H1 (cell line): ENCODE results near the gene SLC25A38. TPM values are rescaled to one million over a fixed set of nuclear protein-coding genes. Genes with fewer than 3 reads are reported as not detected.
A peak's percentile ranks its signal among the peaks of the same experiment; 100 is the strongest.

ENCODE experiments used
- CTCF ChIA-PET: fragments of 300-600 bp; sonication (Branson Sonifier 250); formaldehyde crosslinking; loops from one replicate; lab custom pipeline; 2021; ENCODE audit not compliant: partially characterized antibody; lab: Charles Lee
- POLR2A ChIA-PET: fragments of 300-600 bp; sonication (Branson Sonifier 250); formaldehyde crosslinking; loops from one replicate; lab custom pipeline; 2021; ENCODE audit warnings: inconsistent platforms; ENCODE audit not compliant: partially characterized antibody; lab: Charles Lee
- DNase-seq, 2 experiments: peaks; one replicate each; pipeline versions ENCODE4 v3.0.0 to v3.0.0-alpha.2; 2010 to 2022; ENCODE audit warnings: low spot score in 2 of 2, low read depth in 1 of 2, mixed read lengths in 1 of 2
- FAIRE-seq: peaks from 2 replicates; lab custom pipeline; 2011; peaks lifted over from hg19 to GRCh38; lab: Jason Lieb, UNC
- H2AFZ ChIP-seq: 2 replicates; pipeline ENCODE4 v1.8.1; 2012; ENCODE audit warnings: low read length, inconsistent platforms
- H2AK5ac ChIP-seq: 2 replicates; pipeline ENCODE4 v1.6.1; 2013; ENCODE audit warnings: low read depth, low read length
- H2BK120ac ChIP-seq: replicated peaks from 2 replicates; pipeline ENCODE3; 2013; ENCODE audit warnings: low read depth, low read length, inconsistent platforms
- H2BK12ac ChIP-seq: 2 replicates; pipeline ENCODE4 v1.6.1; 2013; ENCODE audit warnings: low read depth, low read length
- H2BK15ac ChIP-seq: 2 replicates; pipeline ENCODE4 v1.6.1; 2013; ENCODE audit warnings: low read length
- H2BK20ac ChIP-seq: 2 replicates; pipeline ENCODE4 v1.6.1; 2013; ENCODE audit warnings: low read length
- H2BK5ac ChIP-seq: 2 replicates; pipeline ENCODE4 v1.6.1; 2013; ENCODE audit warnings: low read depth, low read length
- H3K14ac ChIP-seq: 2 replicates; pipeline ENCODE4 v1.6.1; 2013; ENCODE audit warnings: inconsistent platforms; ENCODE audit not compliant: insufficient read length
- H3K18ac ChIP-seq: 2 replicates; pipeline ENCODE4 v1.6.1; 2013; ENCODE audit warnings: low read length; ENCODE audit errors: extremely low read depth
- H3K23ac ChIP-seq: 2 replicates; pipeline ENCODE4 v1.6.1; 2013; ENCODE audit warnings: inconsistent platforms; ENCODE audit not compliant: insufficient read length
- H3K23me2 ChIP-seq: 2 replicates; pipeline ENCODE4 v1.6.1; 2013; ENCODE audit warnings: low read depth, low read length
- H3K27ac ChIP-seq: 2 replicates; pipeline ENCODE4 v1.6.1; 2011; ENCODE audit warnings: low read depth, low read length, inconsistent platforms
- H3K27me3 ChIP-seq, 4 experiments: replicated peaks in 1 of 4; 1 replicate in 1 of 4; 2 replicates in 3 of 4; pipeline versions ENCODE4 v1.6.1 to v1.8.1; 2011 to 2013; ENCODE audit warnings: low read length in 3 of 4, mild to moderate bottlenecking in 3 of 4, inconsistent platforms in 2 of 4, mixed read lengths in 2 of 4, moderate library complexity in 1 of 4; ENCODE audit not compliant: control insufficient read depth in 3 of 4, insufficient read depth in 3 of 4; ENCODE audit errors: extremely low read depth in 1 of 4
- H3K36me3 ChIP-seq, 4 experiments: 2 replicates each; pipeline versions ENCODE4 v1.6.1 to v1.8.1; 2011 to 2013; ENCODE audit warnings: mild to moderate bottlenecking in 4 of 4, low read length in 3 of 4, moderate library complexity in 2 of 4, control low read depth in 1 of 4, inconsistent platforms in 1 of 4; ENCODE audit not compliant: insufficient read depth in 4 of 4, control insufficient read depth in 2 of 4
- H3K4ac ChIP-seq: replicated peaks from 2 replicates; pipeline ENCODE3; 2013; ENCODE audit warnings: low read length, low read depth, mixed read lengths, inconsistent platforms; ENCODE audit not compliant: insufficient read length
- H3K4me1 ChIP-seq, 4 experiments: replicated peaks in 1 of 4; 1 replicate in 1 of 4; 2 replicates in 3 of 4; pipeline versions ENCODE4 v1.6.1 to v1.8.1; 2011 to 2013; ENCODE audit warnings: low read length in 3 of 4, inconsistent platforms in 2 of 4, mixed read lengths in 1 of 4; ENCODE audit not compliant: insufficient read depth in 4 of 4, control insufficient read depth in 3 of 4
- H3K4me2 ChIP-seq, 2 experiments: 2 replicates each; pipeline versions ENCODE4 v1.6.1 to v1.8.1; 2011 to 2013; ENCODE audit warnings: low read depth in 2 of 2, low read length in 2 of 2, control low read depth in 1 of 2, inconsistent platforms in 1 of 2, mild to moderate bottlenecking in 1 of 2; ENCODE audit not compliant: insufficient read depth in 1 of 2
- H3K4me3 ChIP-seq, 4 experiments: fragments of 200-600, 300-600 bp in 1 of 4; sonication (generic), shearing (Covaris generic), sonication (Bioruptor Twin) in 1 of 4; 2 replicates each; pipeline versions ENCODE4 v1.5.1 to v1.8.1; 2011 to 2016; ENCODE audit warnings: low read length in 4 of 4, low read depth in 3 of 4, control low read depth in 2 of 4, inconsistent platforms in 2 of 4, mild to moderate bottlenecking in 2 of 4, mixed read lengths in 1 of 4, moderate library complexity in 1 of 4; ENCODE audit not compliant: insufficient read depth in 2 of 4; ENCODE audit errors: extremely low read depth in 1 of 4
- H3K56ac ChIP-seq: replicated peaks from 2 replicates; pipeline ENCODE3; 2013; ENCODE audit warnings: low read depth, mild to moderate bottlenecking, mixed read lengths, low read length, inconsistent platforms; ENCODE audit not compliant: insufficient read length
- H3K79me1 ChIP-seq: 2 replicates; pipeline ENCODE4 v1.6.1; 2013; ENCODE audit warnings: low read depth, low read length, control low read depth
- H3K79me2 ChIP-seq, 2 experiments: 2 replicates each; pipeline versions ENCODE4 v1.6.1 to v1.8.1; 2012 to 2013; ENCODE audit warnings: low read length in 2 of 2, mild to moderate bottlenecking in 2 of 2, inconsistent platforms in 1 of 2; ENCODE audit not compliant: insufficient read depth in 2 of 2, control insufficient read depth in 1 of 2
- H3K9ac ChIP-seq, 4 experiments: replicated peaks in 1 of 4; 1 replicate in 1 of 4; 2 replicates in 3 of 4; pipeline versions ENCODE4 v1.6.1 to v1.8.1; 2011 to 2013; ENCODE audit warnings: low read depth in 3 of 4, low read length in 3 of 4, control low read depth in 2 of 4, mild to moderate bottlenecking in 2 of 4, moderate library complexity in 2 of 4, inconsistent platforms in 1 of 4; ENCODE audit errors: extremely low read depth in 1 of 4
- H3K9me3 ChIP-seq, 2 experiments: 2 replicates each; pipeline versions ENCODE4 v1.6.1 to v1.8.1; 2012 to 2013; ENCODE audit warnings: mild to moderate bottlenecking in 2 of 2, moderate library complexity in 2 of 2, control low read depth in 1 of 2, inconsistent platforms in 1 of 2, low read depth in 1 of 2, low read length in 1 of 2, mixed read lengths in 1 of 2; ENCODE audit not compliant: insufficient read depth in 2 of 2
- H4K20me1 ChIP-seq, 2 experiments: replicated peaks in 1 of 2; 2 replicates each; pipeline versions ENCODE3 to v1.8.1; 2011 to 2013; ENCODE audit warnings: inconsistent platforms in 2 of 2, low read length in 2 of 2, mild to moderate bottlenecking in 1 of 2; ENCODE audit not compliant: insufficient read depth in 2 of 2, control insufficient read depth in 1 of 2
- H4K5ac ChIP-seq: 2 replicates; pipeline ENCODE4 v1.6.1; 2013; ENCODE audit warnings: low read length, low read depth, mixed read lengths, inconsistent platforms; ENCODE audit not compliant: insufficient read length
- H4K8ac ChIP-seq: 2 replicates; pipeline ENCODE4 v1.8.0; 2013; ENCODE audit warnings: mild to moderate bottlenecking, moderate library complexity, low read length, inconsistent platforms; ENCODE audit not compliant: insufficient read depth; ENCODE audit errors: extremely low read depth
- H4K91ac ChIP-seq: replicated peaks from 2 replicates; pipeline ENCODE3; 2013; ENCODE audit warnings: low read length, mixed read lengths, inconsistent platforms; ENCODE audit not compliant: insufficient read length
- CREB1 ChIP-seq: IDR thresholded peaks from 2 replicates; pipeline ENCODE4 v1.6.1; 2012; ENCODE audit warnings: inconsistent platforms
- KDM5A ChIP-seq: fragments of 200-600 bp; IDR thresholded peaks from 2 replicates; pipeline ENCODE4 v1.7.1; 2012; ENCODE audit warnings: mild to moderate bottlenecking, low read length, inconsistent platforms, mixed read lengths
- POLR2AphosphoS5 ChIP-seq: IDR thresholded peaks from 2 replicates; pipeline ENCODE4 v1.6.1; 2011; ENCODE audit warnings: low read depth, low read length
- SP2 ChIP-seq: IDR thresholded peaks from 2 replicates; pipeline ENCODE4 v1.6.1; 2012; ENCODE audit warnings: mild to moderate bottlenecking, low read length, inconsistent platforms
- TAF7 ChIP-seq: optimal IDR thresholded peaks from 2 replicates; pipeline ENCODE3; 2011; ENCODE audit warnings: low read depth, mild to moderate bottlenecking, inconsistent platforms, low read length, moderate library complexity, borderline replicate concordance
- TBP ChIP-seq: IDR thresholded peaks from 2 replicates; pipeline ENCODE4 v1.6.1; 2011; ENCODE audit warnings: low read depth, low read length, improper control_type of control experiment
- WGBS, 2 experiments: shearing (Covaris generic) in 1 of 2; methylation state at CpG; one replicate each; pipeline versions ENCODE4 v1.1.6 to v1.1.7; 2013 to 2015; ENCODE audit warnings: low lambda C conversion rate in 2 of 2, mixed read lengths in 2 of 2, inconsistent platforms in 1 of 2, low coverage in 1 of 2, missing lambda C conversion rate in 1 of 2; ENCODE audit not compliant: insufficient replicate concordance in 2 of 2, insufficient coverage in 1 of 2, insufficient read length in 1 of 2; ENCODE audit errors: extremely low coverage in 1 of 2, missing lambda C conversion rate in 1 of 2; 5-methylcytosine and 5-hydroxymethylcytosine counted together
- polyA plus RNA-seq, 7 experiments: library from polyadenylated mRNA; depleted of rRNA in 3 of 7; stranded (reverse) in 5 of 7; unstranded in 2 of 7; fragments of >200 nt in 5 of 7; fragments of 200-250 nt in 2 of 7; gene quantifications; 1 replicate in 5 of 7; 2 replicates in 1 of 7; 4 replicates in 1 of 7; pipeline versions ENCODE4 v1.2.1 to v1.2.3, GENCODE V29; 2011 to 2013; ENCODE audit warnings: missing spikeins in 2 of 7, mixed read lengths in 2 of 7
- total RNA-seq: library from RNA; stranded (reverse); fragmentation: NEBNext Ultra II Directional; extraction: Animal tissue kit (Norgen Biotek cat#: 25700); gene quantifications from 2 replicates; pipeline ENCODE4 v1.2.1, GENCODE V29; 2021
- TF ChIP-seq, protein P1 (sequence below): IDR thresholded peaks from 2 replicates; pipeline ENCODE4 v1.6.1; 2011; ENCODE audit warnings: low read length, improper control_type of control experiment
- TF ChIP-seq, protein P2 (sequence below): IDR thresholded peaks from 2 replicates; pipeline ENCODE4 v1.6.1; 2012; ENCODE audit warnings: low read length, inconsistent platforms

SLC25A38 gene
- total and polyA plus RNA-seq, 2 of the 8 experiments (the other 6 are each of a cell fraction or from before 2014, with no cell fraction given): 41.2 to 45.8 TPM

DNA sequence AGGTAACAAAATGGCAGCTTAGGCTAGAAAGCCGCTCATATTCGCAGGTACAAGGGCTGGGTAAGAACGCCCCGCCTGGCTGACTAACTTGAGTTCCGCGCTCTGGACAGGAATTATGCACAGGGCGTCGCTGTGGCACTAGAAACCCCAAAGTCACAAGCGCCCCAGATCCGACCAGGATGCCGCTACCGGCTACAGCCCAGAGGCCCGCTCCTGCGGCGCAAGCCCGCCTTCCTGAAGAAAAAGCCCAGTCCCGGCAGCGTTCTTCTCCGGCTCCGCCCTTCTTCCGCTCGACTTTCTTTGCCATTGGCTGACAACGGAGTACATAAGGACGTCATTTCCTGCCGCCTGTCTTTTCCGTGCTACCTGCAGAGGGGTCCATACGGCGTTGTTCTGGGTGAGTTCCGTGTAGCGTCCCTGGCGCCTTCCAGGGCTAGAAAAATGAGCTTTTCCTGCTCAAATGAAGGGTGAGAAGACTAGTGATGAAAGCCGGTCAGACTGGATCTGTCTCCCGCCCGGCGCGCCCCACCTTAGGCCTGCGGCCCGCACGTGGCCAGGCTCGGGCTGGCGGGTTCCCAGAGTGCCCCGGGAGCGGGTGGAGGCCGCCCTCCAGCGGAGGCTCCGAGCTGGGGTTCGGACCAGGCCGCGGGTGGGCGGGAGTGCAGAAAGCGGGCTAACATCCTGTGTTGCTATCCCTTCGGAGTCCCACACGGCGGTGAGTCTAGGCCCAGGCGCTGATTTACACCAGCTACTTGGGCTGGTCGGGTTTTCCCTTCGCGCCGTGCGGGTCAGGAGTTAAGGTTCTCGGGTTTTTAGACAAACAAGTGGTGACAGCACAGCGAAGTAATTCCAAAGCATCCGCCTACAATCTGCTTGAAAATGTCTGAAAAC is 23.4 kb downstream of the SLC25A38 start, which contains the start of gene RPSA:
Gene RPSA, plus strand, starts transcription at position 353 of the 891 bp plus-strand sequence. CDS start 934 bp downstream, outside the sequence.
- 1% methylated on average over 63 of the region's 63 CpGs; no CpG with 5 or more reads in 1 of the 2 experiments for WGBS, 2 experiments
- FAIRE-seq: peak; percentile 68
- TF ChIP-seq KDM5A: no peak; the same call in 1 of the 2 replicates
- peak; percentile 98 for TF ChIP-seq TBP
- TF ChIP-seq SP2: 0 out of 2 replicates have a peak, but pooled peaks have one; percentile 2
- TF ChIP-seq, protein P1, sequence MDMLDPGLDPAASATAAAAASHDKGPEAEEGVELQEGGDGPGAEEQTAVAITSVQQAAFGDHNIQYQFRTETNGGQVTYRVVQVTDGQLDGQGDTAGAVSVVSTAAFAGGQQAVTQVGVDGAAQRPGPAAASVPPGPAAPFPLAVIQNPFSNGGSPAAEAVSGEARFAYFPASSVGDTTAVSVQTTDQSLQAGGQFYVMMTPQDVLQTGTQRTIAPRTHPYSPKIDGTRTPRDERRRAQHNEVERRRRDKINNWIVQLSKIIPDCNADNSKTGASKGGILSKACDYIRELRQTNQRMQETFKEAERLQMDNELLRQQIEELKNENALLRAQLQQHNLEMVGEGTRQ: peak; percentile 60
- TF ChIP-seq CREB1: peak; percentile 80
- TF ChIP-seq, protein P2, sequence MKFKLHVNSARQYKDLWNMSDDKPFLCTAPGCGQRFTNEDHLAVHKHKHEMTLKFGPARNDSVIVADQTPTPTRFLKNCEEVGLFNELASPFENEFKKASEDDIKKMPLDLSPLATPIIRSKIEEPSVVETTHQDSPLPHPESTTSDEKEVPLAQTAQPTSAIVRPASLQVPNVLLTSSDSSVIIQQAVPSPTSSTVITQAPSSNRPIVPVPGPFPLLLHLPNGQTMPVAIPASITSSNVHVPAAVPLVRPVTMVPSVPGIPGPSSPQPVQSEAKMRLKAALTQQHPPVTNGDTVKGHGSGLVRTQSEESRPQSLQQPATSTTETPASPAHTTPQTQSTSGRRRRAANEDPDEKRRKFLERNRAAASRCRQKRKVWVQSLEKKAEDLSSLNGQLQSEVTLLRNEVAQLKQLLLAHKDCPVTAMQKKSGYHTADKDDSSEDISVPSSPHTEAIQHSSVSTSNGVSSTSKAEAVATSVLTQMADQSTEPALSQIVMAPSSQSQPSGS: peak; percentile 32
- TF ChIP-seq TAF7: peak; percentile 96
- TF ChIP-seq POLR2AphosphoS5: peak; percentile 99

More for the DNA sequence above, 23.4 kb downstream of the SLC25A38 start, which contains the start of gene RPSA:
- peak; percentile 93 to 96 for DNase-seq
- no peak within 1 kb of the TSS for H3K23ac ChIP-seq
- no peaks in the 10 kb centered on the region for H3K27me3 ChIP-seq
- ChIA-PET POLR2A (interaction anchor here (0.6 to 33.7 kb wide), 36 partner anchors 3 to 1050 kb away, joined by 3 to 771 read pairs (median 4); partner anchors contain the start of genes RPL14, RPSA and SLC25A38), CTCF (interaction anchor here (0.8 to 4.3 kb wide), 6 partner anchors 10 to 210 kb away, joined by 3 to 30 read pairs (median 5); no protein-coding TSS in a partner anchor)
- peaks cover 17 to 22% of the 10 kb centered on the region in 2 experiments for H4K20me1 ChIP-seq
- no peak within 1 kb of the TSS for H2AFZ ChIP-seq
- H3K4me3 ChIP-seq: peak within 1 kb of the TSS; percentile 68 to 94 (median 86)
- peak within 1 kb of the TSS; percentile 45 for H2BK120ac ChIP-seq
- 0 out of 2 replicates have a peak, but pooled peaks cover 6% of the 10 kb centered on the region for H3K79me1 ChIP-seq
- peak within 1 kb of the TSS; percentile 98 for H2BK5ac ChIP-seq
- peak within 1 kb of the TSS; percentile 88 for H4K5ac ChIP-seq
- peak within 1 kb of the TSS; percentile 98 for H3K4ac ChIP-seq
- peaks cover 8 to 38% of the 10 kb centered on the region in 2 experiments; a peak in 3 of 4 replicates for H3K79me2 ChIP-seq
- peak within 1 kb of the TSS; percentile 91 to 95 for H3K4me2 ChIP-seq
- H4K8ac ChIP-seq: peak within 1 kb of the TSS; percentile 97
- H2AK5ac ChIP-seq: peak within 1 kb of the TSS; percentile 11; the same call in 1 of the 2 replicates
- H3K9ac ChIP-seq: peak within 1 kb of the TSS; percentile 85 to 98 (median 95)
- H3K4me1 ChIP-seq: peaks cover 10 to 14% (median 11%) of the 10 kb centered on the region in 4 experiments
- H3K56ac ChIP-seq: peak within 1 kb of the TSS; percentile 91
- no peak within 1 kb of the TSS for H2BK15ac ChIP-seq
- H3K9me3 ChIP-seq: no peaks in the 10 kb centered on the region
- peak within 1 kb of the TSS; percentile 98 for H4K91ac ChIP-seq
- no peak within 1 kb of the TSS for H2BK20ac ChIP-seq
- peaks cover 9% of the 10 kb centered on the region for H3K23me2 ChIP-seq
- peak within 1 kb of the TSS; percentile 97 for H3K18ac ChIP-seq
- peak within 1 kb of the TSS; percentile 95 for H3K27ac ChIP-seq
- no peak within 1 kb of the TSS for H3K14ac ChIP-seq
- peaks cover 28 to 46% (median 35%) of the 10 kb centered on the region in 4 experiments for H3K36me3 ChIP-seq
- no peak within 1 kb of the TSS for H2BK12ac ChIP-seq
